GM21717 (cell line): Measurements from ENCODE around the gene SEMA3G.

Experiments
- ATAC-seq: cut with Tn5 transposase; IDR thresholded peaks from one replicate; pipeline ENCODE4 v1.9.1; 2021; ENCODE audit warnings: mild to moderate bottlenecking, moderate library complexity; ENCODE audit not compliant: unreplicated experiment

Gene SEMA3G

DNA sequence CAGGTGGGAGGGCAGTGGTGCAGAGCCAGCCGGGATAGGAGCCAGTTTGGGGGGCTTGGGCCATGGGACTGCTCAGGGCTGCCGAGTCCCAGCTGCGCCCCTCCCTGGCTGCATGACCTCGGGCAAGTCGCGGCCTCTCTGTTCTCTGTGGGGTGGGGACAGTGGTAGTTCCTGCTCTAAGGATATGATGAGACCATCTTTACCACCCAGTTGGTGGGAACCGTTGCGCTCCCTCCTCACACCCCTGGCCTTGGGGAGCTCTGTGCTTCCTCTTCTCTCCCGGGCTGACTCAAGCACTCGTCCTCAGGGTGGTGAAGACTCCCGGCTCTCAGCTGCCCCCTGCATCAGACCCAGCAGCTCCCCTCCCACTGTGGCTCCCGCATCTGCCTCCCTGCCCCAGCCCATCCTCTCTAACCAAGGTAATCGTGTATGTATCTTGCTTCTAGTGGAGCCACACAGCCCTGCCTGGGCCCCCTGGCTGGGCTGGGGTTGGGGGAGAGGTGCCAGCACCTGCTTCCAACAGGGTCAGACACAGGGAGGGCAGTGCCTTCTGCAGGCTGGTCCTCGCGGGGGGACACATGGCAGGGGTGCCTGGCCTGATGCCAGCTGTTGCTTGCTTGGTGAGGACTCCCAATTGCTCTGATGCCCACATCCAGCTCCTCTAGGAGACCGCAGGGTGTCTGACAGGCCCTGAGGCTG, 35.1 kb upstream of the SEMA3G start:
- ATAC-seq = no peak

DNA sequence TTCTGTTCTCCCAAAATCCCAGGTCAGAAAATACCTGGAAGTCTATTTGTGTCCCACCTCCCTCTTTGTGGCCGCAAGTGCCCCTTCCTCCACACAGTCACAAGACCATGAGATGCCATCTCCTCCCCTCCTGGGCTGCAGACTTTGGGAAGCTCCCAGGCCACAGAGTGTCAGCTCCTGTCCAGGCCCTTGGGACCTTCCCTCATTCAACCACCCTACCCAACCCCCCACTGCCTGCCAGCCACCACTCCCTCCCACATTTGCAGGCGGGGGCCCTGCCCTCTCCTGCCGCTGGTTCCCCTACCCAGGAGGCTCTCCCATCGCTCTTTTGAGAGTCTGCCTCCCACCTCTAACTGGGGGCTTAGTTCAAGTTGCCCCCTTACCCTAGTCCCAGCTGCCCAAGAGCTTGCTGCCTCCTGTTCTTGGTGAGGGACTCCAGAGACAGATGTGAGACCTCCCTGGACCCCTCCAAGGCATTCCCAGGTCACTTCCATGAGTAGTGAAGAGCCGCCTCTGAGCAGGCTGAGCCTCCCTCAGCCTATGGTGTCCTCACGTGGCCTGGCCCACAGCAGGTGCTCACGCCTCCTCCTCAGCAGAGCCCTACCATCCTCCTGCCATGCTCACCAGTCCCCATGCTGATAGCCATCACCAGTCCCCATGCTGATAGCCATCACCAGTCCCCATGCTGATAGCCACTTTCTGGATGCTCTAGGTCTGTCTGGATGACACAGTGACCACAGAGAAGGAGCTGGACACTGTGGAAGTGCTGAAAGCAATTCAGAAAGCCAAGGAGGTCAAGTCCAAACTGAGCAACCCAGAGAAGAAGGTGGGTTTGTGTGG, 34.4 kb upstream of the SEMA3G start:
- ATAC-seq = no peak

DNA sequence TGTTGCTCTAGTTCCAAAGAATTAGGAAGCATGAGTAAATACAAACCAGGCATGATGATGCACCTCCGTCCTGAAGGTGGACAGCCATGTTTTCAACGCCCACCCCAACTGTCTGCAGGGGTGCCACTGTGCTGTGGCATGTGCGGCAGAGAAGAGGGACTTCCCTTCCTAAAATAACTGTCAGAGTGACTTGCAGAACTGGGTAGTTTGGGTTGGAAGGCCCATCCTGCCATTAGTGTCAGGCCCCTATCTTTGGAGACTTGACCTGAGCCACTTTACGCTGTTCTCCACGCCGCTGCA, 32.8 kb upstream of the SEMA3G start:
- ATAC-seq = no peak

DNA sequence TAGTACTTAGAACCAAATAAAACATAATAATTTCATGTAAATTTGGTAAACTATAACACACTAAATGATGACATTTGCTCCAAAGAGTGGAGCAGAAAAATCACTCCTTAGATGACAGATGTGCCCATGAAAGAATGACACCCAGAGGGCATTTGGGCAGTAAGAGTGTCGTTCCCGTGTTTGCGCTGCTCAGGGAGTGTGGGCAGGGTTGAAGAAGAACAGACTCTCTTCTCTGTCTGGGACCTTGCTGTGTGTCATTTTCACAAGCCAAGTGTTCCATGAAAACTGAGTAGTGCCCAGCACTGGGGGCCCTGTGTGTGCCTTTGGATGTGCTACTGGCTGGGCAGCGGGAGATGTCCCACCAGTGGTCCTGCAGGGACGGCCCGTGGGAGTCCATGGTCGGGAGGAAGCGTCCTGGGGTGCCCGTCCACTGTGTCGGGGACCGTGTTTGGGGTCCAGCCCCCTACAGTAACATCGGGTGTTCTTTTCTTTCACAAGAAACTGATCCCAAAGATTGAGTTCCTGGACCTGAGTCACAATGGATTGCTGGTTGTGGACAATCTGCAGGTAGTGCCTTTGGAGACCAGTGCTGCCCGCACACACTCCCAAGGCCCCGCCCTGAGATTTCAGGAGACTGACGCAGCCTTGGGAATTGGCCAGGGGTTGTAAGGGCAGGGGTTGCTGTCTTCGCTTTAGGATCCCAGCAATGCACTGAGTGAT, 32.3 kb upstream of the SEMA3G start:
- ATAC-seq = no peak

DNA sequence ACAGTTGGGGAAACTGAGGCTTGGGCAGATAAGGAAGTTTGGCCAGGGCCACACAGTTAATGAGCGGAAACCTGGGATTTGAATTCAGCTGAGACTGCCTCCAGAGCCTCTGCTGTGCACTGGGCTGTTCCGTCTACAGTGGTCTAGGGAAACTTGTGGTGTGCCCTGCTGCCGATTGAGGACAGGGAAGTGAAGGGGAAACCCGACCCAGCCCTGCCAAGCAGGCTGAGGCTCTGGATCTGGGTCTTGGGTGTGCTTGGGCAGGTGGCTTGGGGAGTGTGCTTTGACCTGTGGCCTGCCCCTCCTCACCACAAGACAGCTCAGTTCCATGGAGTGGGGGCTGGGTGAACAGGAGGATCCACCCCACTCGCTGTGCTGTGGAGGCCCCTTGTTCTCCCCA, 28.1 kb upstream of the SEMA3G start:
- no peak for ATAC-seq

DNA sequence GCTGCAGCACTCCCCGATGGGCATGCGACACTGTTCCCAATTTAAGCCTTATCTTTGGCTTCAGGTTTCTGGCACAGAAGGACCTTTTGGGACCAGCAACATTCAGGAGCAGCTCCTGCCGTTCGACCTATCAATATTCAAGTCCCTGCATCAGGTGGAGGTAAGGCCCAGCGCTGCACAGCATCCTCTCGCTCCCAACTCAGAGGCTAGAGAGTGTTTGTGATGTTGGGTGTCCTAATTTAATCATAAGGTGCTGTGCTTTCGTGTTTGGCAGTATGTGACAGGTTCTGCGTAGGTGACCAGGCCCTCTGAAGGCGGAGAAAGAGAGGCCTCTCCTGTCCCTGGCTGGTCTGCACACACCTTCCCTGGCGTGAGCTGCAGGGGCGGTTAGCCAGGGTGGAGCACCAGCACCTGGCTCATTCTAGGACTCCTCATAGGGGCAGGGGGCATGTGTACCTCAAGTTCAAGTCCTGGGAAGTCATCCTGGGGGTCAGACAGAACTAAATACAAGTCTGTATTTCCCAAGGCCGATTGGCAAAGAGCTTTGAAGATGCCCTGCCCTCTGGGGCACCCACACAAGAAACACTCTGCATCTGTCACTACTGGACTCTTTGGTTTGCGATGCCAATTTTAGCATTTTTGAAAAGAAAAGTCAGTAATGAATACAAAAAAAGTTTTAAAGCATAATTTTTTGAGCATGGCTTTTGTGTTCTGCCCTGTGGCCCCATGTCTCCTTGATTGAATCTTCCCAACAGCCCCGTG, 27.5 kb upstream of the SEMA3G start:
- ATAC-seq = no peak

DNA sequence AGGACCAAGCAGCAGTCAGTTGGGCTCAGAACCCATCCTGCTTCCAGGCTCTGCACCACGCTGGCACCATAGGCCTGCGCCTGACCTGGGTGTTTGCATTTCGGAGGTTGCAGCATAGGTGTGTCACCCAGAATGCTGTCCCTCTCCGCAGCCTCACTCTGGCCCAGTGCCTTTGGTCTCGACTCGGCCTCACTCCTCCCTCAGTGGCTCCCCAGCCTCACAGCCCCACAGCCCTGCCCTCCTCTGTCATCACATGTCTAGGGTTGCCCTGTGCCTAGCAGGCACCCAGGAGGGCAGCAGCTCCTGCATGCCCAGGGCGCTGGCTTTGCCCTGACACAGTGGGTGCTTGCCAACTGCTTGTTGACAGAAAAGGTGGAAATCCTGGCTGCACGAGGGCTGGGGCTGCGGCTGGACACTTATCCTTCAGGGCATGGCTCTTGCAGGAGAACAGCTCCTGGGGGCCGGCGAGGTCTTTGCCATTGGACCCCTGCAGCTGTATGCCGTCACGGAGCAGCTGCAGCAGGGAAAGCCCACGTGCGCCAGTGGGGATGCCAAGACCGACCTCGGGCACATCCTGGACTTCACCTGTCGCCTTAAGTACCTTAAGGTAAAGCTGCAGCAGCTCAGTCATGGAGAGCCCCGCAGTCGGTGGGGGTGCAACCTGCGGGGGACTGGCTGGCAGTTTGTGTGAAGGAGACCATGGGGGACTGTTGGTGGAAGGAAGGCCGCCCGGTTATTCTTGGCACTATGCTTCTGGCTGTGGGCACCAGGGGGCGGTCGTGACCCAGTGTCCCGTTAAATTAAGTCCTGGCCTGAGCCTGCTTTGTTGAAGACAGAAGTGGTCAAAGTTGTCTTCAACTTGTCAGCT, 26.7 kb upstream of the SEMA3G start:
- ATAC-seq = no peak

DNA sequence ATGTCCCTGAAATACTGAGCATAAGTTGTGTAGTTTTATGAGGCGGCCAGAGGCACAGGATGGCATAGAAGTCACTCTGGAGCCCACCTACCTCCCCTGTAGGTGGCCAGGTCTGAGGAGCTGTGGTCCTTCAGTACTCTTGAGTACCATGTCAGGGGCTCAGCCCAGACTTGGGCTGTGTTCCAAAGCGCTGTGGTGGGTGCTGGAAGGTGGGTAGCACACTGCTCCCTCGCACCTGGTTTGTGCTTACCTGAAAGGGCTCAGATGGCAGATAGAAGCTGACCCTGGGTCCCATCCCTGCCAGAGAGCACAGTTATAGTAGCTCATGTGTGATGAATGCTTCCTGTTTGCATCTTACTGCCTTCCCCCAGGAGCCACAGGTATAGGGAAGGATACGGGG, 26.0 kb upstream of the SEMA3G start:
- no peak for ATAC-seq

DNA sequence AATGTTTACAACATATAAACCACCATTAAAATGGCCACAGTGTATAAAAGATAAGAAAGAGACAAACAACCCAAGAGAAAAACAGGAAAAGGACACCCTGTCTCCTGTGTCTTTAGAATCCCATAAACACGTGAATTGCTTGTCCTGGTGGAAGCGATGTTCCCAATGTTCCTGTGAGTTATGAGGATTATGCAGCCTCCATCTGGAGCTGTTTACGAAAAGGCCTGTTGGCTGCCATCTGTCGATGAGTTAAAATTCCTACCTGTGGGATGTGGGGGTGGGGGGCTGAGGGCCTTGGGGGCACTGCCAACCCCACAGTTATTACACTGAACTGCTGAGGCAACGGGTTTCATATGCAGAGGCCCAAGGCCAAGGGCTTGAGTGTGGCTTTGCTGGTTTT, 24.1 kb upstream of the SEMA3G start:
- ATAC-seq = no peak

DNA sequence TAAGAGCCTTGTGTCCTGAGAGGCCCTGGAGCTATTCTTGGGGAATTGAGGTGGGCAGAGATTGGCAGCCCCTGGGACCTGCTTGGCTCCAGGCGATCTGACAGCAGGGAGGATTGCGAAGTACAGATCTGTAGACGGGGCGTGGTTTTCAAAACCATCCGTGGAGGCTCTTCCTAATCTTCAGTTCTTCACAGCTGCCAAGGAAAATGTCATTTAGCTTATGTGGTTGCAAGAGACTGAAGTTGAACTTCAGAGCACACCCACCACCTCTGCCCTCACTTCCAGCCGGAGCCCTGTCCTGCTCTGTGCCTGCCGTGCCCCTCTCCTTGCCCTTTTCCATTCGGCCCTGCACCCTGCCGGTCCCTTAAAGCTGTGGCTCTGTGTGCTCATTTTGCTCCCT, 23.4 kb upstream of the SEMA3G start:
- ATAC-seq = no peak

DNA sequence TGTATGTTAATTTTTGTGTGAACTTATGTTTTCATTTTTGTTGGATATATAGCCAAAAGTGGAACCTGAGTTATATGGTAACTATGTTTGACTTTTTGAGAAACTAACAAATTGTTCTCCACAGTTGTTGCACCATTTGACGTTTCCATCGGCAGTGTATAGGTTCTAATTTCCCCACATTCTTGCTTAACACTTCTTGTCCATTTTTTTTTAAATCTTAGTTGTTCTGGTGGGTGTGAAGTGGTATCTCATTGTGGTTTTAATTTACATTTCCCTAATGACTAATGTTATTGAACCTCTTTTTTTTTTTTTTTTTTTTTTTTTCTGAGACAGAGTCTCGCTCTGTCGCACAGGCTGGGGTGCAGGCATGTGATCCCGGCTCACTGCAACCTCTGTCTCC, 18.5 kb upstream of the SEMA3G start:
- no peak for ATAC-seq

DNA sequence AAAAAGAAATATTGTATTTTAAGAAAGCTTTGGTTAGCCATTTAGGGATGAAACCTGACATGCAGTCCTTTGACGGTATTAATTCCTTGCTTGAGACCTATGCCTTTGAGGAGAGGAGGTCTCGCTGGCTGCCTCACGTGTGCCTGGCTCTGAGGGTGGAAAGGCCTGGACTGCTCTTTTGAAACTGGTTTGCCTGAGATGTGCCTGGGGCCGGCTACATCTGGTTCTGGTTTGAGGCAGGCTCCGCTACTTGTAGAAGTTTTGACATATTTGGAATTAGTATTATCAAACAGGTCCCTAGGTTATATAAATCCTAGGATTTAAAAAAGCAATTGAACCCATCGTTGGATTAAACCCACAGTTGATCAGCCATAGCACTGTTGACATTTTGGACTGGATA, 17.0 kb upstream of the SEMA3G start:
- ATAC-seq = no peak

DNA sequence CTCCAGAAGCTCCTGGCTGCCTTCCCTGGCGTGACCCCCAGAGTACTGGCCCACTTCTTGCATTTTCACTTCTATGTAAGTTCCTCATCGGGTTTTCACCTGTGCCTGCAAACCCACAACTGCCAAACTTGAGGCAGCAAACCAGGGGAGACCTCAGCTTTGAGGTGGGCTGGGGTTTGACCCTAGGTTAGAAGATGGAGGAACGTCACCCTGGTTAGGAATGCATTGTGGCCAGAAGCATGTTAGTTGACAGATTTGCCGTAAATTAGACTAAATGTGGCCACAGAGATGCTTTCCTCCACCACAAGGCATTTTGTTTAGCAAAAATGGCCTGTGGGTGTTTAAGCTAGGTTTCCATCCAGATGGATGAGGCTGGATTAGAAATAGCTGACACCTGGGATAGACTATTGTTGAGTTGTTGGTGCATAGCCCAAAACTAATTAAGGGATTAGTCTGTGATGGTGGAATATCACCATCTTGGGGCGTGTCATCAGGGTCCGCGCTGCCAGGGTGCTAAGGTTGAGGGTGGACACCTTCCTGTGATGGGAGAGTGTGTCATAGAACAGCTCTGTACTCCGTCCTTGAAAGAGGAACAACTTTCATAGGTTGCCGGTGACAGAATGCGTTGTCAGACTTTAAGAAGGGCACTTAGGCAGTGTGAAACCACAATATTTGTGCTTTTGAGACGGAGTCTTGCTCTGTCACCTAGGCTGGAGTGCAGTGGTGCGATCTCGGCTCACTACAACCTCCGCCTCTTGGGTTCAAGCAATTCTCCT, 14.1 kb upstream of the SEMA3G start:
- ATAC-seq = no peak

DNA sequence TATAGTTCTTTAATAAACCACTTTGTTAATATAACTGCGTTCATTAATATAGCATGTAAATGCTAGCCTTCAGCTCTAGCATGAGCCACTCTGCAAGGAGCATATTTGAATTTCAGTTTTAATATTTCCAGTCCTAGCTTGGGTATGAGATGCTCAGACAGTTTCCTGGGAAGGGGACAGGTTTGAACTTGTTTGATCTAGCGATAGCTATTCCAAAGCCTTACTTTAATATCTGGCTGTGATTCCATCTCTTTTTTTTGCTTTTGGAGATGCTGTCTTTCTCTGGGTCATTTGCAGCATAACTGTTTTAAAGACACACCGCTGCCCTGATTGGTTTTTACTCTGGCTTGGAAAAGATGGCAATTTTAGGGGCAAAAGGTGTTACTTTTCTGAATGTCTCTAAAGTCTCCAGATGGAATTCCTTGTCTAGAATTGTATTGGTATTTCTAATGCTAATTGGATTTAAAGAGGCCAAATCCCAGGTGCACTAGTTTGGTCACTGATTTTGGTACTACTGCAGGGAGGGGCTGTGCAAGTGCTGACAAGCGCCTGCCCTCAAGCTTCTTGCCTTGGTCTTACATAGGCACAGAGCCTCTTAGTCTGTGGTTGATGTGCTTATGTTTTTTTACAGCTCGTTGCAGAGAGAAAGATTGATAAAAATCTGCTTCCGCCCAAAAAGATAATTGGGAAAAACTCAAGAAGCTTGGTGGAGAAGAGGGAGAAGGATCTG, 13.3 kb upstream of the SEMA3G start:
- ATAC-seq = no peak

DNA sequence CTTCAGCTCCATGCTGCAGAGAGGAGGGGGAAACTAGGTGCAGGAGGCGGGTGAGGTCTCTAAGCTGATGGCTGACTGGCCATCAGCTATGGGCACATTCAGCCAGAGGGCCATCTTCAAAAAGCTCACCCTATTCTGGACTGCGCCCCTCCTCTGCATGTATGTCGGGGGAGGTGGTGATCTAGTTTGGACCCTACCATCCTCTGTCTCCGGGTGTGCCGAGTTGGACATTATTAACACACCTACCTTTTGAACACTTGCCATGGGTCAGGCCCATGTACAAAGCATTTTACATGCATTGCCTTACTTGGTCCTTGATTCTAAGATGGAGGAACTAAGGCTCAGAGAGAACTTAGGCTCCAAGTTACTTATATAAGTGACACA, 11.9 kb upstream of the SEMA3G start:
- ATAC-seq = no peak

DNA sequence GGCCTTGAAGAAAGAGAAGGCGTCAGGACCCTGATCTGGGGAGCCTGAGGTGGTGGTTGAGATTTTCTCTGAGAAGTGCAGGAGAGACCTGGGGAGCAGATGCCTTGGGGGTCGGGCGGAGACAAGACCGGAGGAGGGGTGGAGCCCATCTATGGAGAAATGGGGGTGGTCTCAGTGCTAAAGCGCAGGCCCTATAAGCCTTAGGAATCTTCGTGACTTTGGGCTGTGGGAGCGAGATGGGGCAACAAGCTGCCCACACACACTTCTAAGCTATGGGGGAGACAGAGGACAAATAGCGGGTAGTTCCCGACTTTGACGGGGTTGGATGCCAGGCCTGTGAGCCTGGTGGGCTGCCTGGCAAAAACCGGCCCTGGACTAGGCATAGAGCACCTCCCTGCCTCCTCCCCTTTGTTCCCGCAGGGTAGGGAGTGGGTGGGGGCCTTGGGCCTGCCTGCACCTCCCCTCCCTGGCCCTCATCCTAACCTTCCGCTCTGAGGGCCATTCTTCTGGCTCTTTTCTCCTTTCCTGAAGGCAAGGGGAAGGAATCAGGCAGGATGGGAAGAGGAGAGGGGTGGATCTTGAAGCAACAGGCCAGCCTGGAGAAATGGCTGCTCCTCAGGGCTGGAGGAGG, 11.4 kb upstream of the SEMA3G start:
- ATAC-seq = no peak

DNA sequence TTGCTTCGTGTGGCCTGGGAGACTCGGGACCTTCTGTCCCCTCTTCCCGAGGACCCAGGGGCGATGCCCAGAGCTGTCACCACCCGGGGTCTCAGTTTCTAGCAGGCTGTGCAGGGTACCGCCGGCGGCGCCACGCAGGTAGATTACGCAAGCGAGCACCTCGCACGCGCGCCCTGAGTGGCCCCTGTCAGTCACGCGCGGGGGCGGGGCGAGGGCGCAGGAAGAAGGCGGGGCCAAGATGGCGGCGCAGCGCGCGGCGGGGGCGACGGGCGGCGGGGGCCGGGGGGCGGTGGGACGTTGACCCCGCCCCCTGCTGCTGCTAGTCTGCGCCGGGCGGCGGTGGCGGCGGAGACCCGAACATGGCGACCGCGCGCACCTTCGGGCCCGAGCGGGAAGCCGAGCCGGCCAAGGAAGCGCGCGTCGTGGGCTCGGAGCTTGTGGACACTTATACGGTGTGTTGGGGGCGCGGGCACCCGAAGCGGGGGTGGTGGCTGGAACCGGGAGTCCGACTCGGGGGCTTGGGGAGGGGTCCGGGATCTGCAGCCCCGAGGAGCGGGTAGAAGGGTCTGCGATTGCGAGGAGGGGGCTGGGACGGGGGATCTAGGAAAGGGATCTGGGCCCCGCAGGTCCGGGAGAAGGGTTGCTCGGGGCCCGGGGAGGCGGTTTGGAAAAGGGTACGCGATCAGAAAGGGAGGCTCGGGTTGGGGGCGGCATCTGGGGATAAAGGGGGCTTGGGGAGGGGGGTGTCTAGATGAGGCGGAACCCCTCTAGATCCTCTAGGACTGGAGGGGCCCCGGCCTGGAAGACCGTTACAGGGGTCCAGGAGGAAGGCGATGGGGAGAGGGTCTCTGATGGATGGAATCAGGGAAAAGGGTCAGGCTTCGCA, 10.6 kb upstream of the SEMA3G start, which contains the start of gene NISCH:
TSS of gene NISCH (plus strand) at position 322 of the 886 bp plus-strand sequence. CDS start at position 360, 38 bp downstream.
- ATAC-seq = peak; percentile 64

DNA sequence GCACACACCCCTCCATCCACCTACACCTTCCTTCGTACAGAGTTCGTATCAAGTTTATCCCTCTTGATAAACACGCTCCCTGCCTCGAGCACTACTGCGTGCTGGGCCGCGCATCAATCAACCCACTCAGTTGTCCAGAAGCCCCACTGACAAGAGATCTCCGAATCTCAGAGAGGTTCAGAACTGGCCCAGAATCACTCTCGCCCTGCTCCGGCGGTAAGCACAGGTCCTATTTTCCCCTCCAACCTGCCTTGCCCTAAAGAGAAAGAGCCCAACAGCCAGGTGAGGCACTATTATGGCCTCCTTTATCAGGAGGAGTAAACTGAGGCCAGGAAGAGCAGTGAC, 10.0 kb upstream of the SEMA3G start:
- ATAC-seq = peak; percentile 1
